ENCODE measurements around the gene DLL4. TPM values are rescaled to one million over a fixed set of nuclear protein-coding genes. Genes with fewer than 3 reads are reported as not detected.

DLL4 gene
- total RNA-seq, 1 experiment from 2014 or later = 1.5 TPM

DNA sequence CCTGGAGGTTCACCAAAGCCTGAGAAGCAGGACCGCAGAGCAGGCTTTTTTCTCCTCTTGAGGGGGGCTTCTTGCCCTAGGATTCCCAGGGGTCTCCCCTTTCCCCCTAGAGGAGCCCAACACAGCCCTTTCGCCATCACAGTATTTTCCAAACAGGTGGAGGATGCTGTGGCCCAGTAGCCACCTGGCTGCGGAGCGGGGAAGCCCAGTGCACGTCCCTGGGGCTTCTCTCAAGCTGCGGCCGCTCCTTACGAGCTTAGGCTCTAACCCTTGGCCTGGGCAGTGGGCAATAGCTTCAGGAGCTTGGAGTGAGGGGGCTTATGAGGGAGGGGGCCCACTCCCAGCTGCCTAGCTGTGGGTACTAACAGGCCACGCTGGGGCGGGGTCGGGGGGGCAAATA lies 11.6 kb upstream of the DLL4 start:
- ChIA-PET RAD21 (ENCODE audit: low non-redundant PET in 1 of 2, low total read pairs in 2 of 2, uncharacterized antibody in 2 of 2, unreplicated experiment in 2 of 2) (no interaction called here), CTCF (interaction anchor here (0.8 kb wide), 1 partner anchor 23 kb away, joined by 3 read pairs; the partner anchor contains the start of gene VPS18), POLR2A (interaction anchor here (0.6 to 1.2 kb wide), 2 partner anchors 11 to 632 kb away, joined by 4 read pairs; partner anchors contain the start of gene DLL4)
- Histone ChIP-seq H2AFZ (ENCODE audit: low read depth, low read length, poor library complexity, severe bottlenecking) (no peak overlapping the region), H4K20me1 (ENCODE audit: insufficient read depth) (no peaks in the 10 kb centered on the region), H3K27ac (ENCODE audit: low read depth, low read length) (no peak overlapping the region), H3K27me3 (ENCODE audit: insufficient read depth, low read length) (no peaks in the 10 kb centered on the region), H3K36me3 (ENCODE audit: control insufficient read depth in 1 of 2, insufficient read depth in 2 of 2, low read length in 2 of 2) (no peaks in the 10 kb centered on the region), H3K9me3 (ENCODE audit: control insufficient read depth in 1 of 2, insufficient read depth in 1 of 2, low read depth in 1 of 2, low read length in 2 of 2) (no peaks in the 10 kb centered on the region), H3K9me2 (ENCODE audit: insufficient read depth) (no peaks in the 10 kb centered on the region), H3K4me3 (replicated peaks in 1 of 2; ENCODE audit: low read depth in 1 of 2, low read length in 2 of 2) (no peak overlapping the region), H3K79me2 (ENCODE audit: insufficient read depth, low read length) (no peaks in the 10 kb centered on the region), H3K9ac (ENCODE audit: low read length) (no peak overlapping the region), H3K4me1 (ENCODE audit: control insufficient read depth in 1 of 2, insufficient read depth in 2 of 2, low read length in 2 of 2) (no peaks in the 10 kb centered on the region), H3K4me2 (ENCODE audit: low read length) (no peak overlapping the region)
- no peak for ATAC-seq
- intact Hi-C loops (cut with micrococcal nuclease) = no loop called here
- DNase-seq (ENCODE audit: low read depth, low spot score) = no peak
- no TSS peak for BruUV-seq (replicated peaks)
- TF ChIP-seq CBX3 (IDR thresholded peaks at IDR 0.05; ENCODE audit: low read depth) (no peak), SP1 (IDR thresholded peaks at IDR 0.05; ENCODE audit: low read depth) (no peak), ZNF274 (IDR thresholded peaks at IDR 0.05; ENCODE audit: low read depth, low read length) (no peak), EGR1 (IDR thresholded peaks at IDR 0.05; ENCODE audit: low read depth) (no peak), FOSL1 (IDR thresholded peaks at IDR 0.05; ENCODE audit: low read depth) (no peak), POLR2A (IDR thresholded peaks at IDR 0.05; ENCODE audit: borderline replicate concordance, extremely low read depth, insufficient read depth, insufficient read length) (no peak), POLR2AphosphoS5 (IDR thresholded peaks at IDR 0.05; ENCODE audit: low read depth, low read length) (no peak), ZFX (IDR thresholded peaks at IDR 0.05) (no peak), ELF1 (IDR thresholded peaks at IDR 0.05; ENCODE audit: borderline replicate concordance, low read depth) (no peak), YY1 (IDR thresholded peaks at IDR 0.05; ENCODE audit: extremely low read depth, insufficient replicate concordance, low read depth, low read length) (no peak)
- TF ChIP-seq, protein P1, sequence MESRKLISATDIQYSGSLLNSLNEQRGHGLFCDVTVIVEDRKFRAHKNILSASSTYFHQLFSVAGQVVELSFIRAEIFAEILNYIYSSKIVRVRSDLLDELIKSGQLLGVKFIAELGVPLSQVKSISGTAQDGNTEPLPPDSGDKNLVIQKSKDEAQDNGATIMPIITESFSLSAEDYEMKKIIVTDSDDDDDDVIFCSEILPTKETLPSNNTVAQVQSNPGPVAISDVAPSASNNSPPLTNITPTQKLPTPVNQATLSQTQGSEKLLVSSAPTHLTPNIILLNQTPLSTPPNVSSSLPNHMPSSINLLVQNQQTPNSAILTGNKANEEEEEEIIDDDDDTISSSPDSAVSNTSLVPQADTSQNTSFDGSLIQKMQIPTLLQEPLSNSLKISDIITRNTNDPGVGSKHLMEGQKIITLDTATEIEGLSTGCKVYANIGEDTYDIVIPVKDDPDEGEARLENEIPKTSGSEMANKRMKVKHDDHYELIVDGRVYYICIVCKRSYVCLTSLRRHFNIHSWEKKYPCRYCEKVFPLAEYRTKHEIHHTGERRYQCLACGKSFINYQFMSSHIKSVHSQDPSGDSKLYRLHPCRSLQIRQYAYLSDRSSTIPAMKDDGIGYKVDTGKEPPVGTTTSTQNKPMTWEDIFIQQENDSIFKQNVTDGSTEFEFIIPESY (IDR thresholded peaks at IDR 0.05; ENCODE audit: extremely low read depth, insufficient replicate concordance, low read length) = no peak
- TF ChIP-seq, protein P2, sequence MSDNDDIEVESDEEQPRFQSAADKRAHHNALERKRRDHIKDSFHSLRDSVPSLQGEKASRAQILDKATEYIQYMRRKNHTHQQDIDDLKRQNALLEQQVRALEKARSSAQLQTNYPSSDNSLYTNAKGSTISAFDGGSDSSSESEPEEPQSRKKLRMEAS (IDR thresholded peaks at IDR 0.05) = no peak
- TF ChIP-seq, protein P3, sequence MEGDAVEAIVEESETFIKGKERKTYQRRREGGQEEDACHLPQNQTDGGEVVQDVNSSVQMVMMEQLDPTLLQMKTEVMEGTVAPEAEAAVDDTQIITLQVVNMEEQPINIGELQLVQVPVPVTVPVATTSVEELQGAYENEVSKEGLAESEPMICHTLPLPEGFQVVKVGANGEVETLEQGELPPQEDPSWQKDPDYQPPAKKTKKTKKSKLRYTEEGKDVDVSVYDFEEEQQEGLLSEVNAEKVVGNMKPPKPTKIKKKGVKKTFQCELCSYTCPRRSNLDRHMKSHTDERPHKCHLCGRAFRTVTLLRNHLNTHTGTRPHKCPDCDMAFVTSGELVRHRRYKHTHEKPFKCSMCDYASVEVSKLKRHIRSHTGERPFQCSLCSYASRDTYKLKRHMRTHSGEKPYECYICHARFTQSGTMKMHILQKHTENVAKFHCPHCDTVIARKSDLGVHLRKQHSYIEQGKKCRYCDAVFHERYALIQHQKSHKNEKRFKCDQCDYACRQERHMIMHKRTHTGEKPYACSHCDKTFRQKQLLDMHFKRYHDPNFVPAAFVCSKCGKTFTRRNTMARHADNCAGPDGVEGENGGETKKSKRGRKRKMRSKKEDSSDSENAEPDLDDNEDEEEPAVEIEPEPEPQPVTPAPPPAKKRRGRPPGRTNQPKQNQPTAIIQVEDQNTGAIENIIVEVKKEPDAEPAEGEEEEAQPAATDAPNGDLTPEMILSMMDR (IDR thresholded peaks at IDR 0.05 in 2 of 3, conservative IDR thresholded peaks at IDR 0.05 in 1 of 3; ENCODE audit: borderline replicate concordance in 1 of 3, insufficient read depth in 1 of 3, low read depth in 2 of 3, low read length in 2 of 3) = no peak
- TF ChIP-seq, protein P4, sequence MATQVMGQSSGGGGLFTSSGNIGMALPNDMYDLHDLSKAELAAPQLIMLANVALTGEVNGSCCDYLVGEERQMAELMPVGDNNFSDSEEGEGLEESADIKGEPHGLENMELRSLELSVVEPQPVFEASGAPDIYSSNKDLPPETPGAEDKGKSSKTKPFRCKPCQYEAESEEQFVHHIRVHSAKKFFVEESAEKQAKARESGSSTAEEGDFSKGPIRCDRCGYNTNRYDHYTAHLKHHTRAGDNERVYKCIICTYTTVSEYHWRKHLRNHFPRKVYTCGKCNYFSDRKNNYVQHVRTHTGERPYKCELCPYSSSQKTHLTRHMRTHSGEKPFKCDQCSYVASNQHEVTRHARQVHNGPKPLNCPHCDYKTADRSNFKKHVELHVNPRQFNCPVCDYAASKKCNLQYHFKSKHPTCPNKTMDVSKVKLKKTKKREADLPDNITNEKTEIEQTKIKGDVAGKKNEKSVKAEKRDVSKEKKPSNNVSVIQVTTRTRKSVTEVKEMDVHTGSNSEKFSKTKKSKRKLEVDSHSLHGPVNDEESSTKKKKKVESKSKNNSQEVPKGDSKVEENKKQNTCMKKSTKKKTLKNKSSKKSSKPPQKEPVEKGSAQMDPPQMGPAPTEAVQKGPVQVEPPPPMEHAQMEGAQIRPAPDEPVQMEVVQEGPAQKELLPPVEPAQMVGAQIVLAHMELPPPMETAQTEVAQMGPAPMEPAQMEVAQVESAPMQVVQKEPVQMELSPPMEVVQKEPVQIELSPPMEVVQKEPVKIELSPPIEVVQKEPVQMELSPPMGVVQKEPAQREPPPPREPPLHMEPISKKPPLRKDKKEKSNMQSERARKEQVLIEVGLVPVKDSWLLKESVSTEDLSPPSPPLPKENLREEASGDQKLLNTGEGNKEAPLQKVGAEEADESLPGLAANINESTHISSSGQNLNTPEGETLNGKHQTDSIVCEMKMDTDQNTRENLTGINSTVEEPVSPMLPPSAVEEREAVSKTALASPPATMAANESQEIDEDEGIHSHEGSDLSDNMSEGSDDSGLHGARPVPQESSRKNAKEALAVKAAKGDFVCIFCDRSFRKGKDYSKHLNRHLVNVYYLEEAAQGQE (IDR thresholded peaks at IDR 0.05; ENCODE audit: low read depth) = no peak

Measured in HCT116 (cell line).